IMR-90 (cell line): ENCODE measurements around the gene PGC. TPM values are rescaled to one million over a fixed set of nuclear protein-coding genes. Genes with fewer than 3 reads are reported as not detected.

Source experiments
- ATAC-seq: fragments of 200-7000 bp; cut with Tn5 transposase; 2 replicates; pipeline ENCODE4 v1.9.1; 2020; ENCODE audit warnings: low read depth, mild to moderate bottlenecking, moderate library complexity
- BruUV-seq: library from RNA; stranded (reverse); fragments of 400-500 nt; replicated peaks from 2 replicates; lab custom pipeline; 2021; lab: Mats Ljungman, UMichigan
- CTCF ChIA-PET: fragments of 300-600 bp; formaldehyde crosslinking; extraction: SDS; loops from one replicate; lab custom pipeline; 2021; ENCODE audit warnings: antibody characterized with exemption; lab: Yijun Ruan, JAX
- POLR2A ChIA-PET: fragments of 300-600 bp; sonication (Branson Sonifier 250); formaldehyde crosslinking; loops from one replicate; lab custom pipeline; 2022; ENCODE audit warnings: antibody characterized with exemption; ENCODE audit not compliant: unreplicated experiment; lab: Charles Lee
- DNase-seq: peaks from one replicate; pipeline ENCODE4 v3.0.0; 2013
- H2AFZ ChIP-seq: replicated peaks from 2 replicates; pipeline ENCODE3; 2013; ENCODE audit warnings: low read length, mild to moderate bottlenecking; ENCODE audit not compliant: poor library complexity
- H2AK5ac ChIP-seq: 2 replicates; pipeline ENCODE4 v1.6.1; 2013; ENCODE audit warnings: low read depth, low read length, inconsistent platforms
- H2AK9ac ChIP-seq: replicated peaks from 2 replicates; pipeline ENCODE3; 2013; ENCODE audit warnings: mild to moderate bottlenecking, low read depth, low read length, moderate library complexity; ENCODE audit not compliant: poor library complexity
- H2BK120ac ChIP-seq: 2 replicates; pipeline ENCODE4 v1.6.1; 2013; ENCODE audit warnings: low read depth, low read length, inconsistent platforms
- H2BK15ac ChIP-seq: 3 replicates; pipeline ENCODE4 v1.6.1; 2013; ENCODE audit warnings: low read depth, low read length, inconsistent platforms
- H2BK20ac ChIP-seq: 2 replicates; pipeline ENCODE4 v1.6.1; 2013; ENCODE audit warnings: low read depth, mild to moderate bottlenecking, inconsistent platforms, low read length, moderate library complexity
- H2BK5ac ChIP-seq: 2 replicates; pipeline ENCODE4 v1.6.1; 2013; ENCODE audit warnings: mild to moderate bottlenecking, low read depth, low read length, inconsistent platforms; ENCODE audit not compliant: poor library complexity, severe bottlenecking
- H3K14ac ChIP-seq: replicated peaks from 2 replicates; pipeline ENCODE4 v1.6.1; 2013; ENCODE audit warnings: low read depth, low read length, inconsistent platforms
- H3K18ac ChIP-seq: 2 replicates; pipeline ENCODE4 v1.6.1; 2013; ENCODE audit warnings: low read depth, low read length, control low read depth
- H3K23ac ChIP-seq: 2 replicates; pipeline ENCODE4 v1.6.1; 2013; ENCODE audit warnings: low read depth, low read length, inconsistent platforms
- H3K27ac ChIP-seq: 2 replicates; pipeline ENCODE4 v1.5.1; 2013; ENCODE audit warnings: mild to moderate bottlenecking, control low read depth, low read length; ENCODE audit not compliant: insufficient read depth
- H3K27me3 ChIP-seq: 2 replicates; pipeline ENCODE4 v1.6.1; 2013; ENCODE audit warnings: low read length; ENCODE audit not compliant: control insufficient read depth, insufficient read depth
- H3K36me3 ChIP-seq: 2 replicates; pipeline ENCODE4 v1.6.1; 2013; ENCODE audit warnings: low read length, mixed read lengths; ENCODE audit not compliant: control insufficient read depth, insufficient read depth
- H3K4ac ChIP-seq: 2 replicates; pipeline ENCODE4 v1.6.1; 2013; ENCODE audit warnings: low read depth, low read length, inconsistent platforms
- H3K4me1 ChIP-seq: 2 replicates; pipeline ENCODE4 v1.6.1; 2013; ENCODE audit warnings: low read length, mixed read lengths; ENCODE audit not compliant: control insufficient read depth, insufficient read depth
- H3K4me2 ChIP-seq: 2 replicates; pipeline ENCODE4 v1.6.1; 2013; ENCODE audit warnings: low read depth, mild to moderate bottlenecking, control low read depth, low read length, moderate library complexity
- H3K4me3 ChIP-seq: 2 replicates; pipeline ENCODE4 v1.5.1; 2013; ENCODE audit warnings: low read depth, mild to moderate bottlenecking, control low read depth, low read length, moderate library complexity; ENCODE audit not compliant: insufficient read depth
- H3K56ac ChIP-seq: 2 replicates; pipeline ENCODE4 v1.6.1; 2013; ENCODE audit warnings: low read length, inconsistent platforms; ENCODE audit not compliant: insufficient read depth; ENCODE audit errors: extremely low read depth
- H3K79me1 ChIP-seq, 2 experiments: 2 replicates each; pipeline ENCODE4 v1.6.1; 2013; ENCODE audit warnings: low read length in 2 of 2, inconsistent platforms in 1 of 2, low read depth in 1 of 2
- H3K9ac ChIP-seq: 2 replicates; pipeline ENCODE4 v1.6.1; 2013; ENCODE audit warnings: low read depth, low read length, control low read depth
- H3K9me1 ChIP-seq: 2 replicates; pipeline ENCODE4 v1.6.1; 2013; ENCODE audit warnings: low read length, inconsistent platforms; ENCODE audit not compliant: insufficient read depth
- H3K9me3 ChIP-seq: 2 replicates; pipeline ENCODE4 v1.6.1; 2013; ENCODE audit warnings: low read length; ENCODE audit not compliant: control insufficient read depth, insufficient read depth
- H4K20me1 ChIP-seq: 2 replicates; pipeline ENCODE4 v1.6.1; 2013; ENCODE audit warnings: low read length, inconsistent platforms; ENCODE audit not compliant: insufficient read depth
- H4K5ac ChIP-seq: 2 replicates; pipeline ENCODE4 v1.6.1; 2013; ENCODE audit warnings: mild to moderate bottlenecking, low read depth, low read length, control low read depth
- H4K8ac ChIP-seq, 2 experiments: 2 replicates each; pipeline ENCODE4 v1.6.1; 2013; ENCODE audit warnings: low read depth in 2 of 2, low read length in 2 of 2, control low read depth in 1 of 2, inconsistent platforms in 1 of 2
- H4K91ac ChIP-seq: 2 replicates; pipeline ENCODE4 v1.6.1; 2013; ENCODE audit warnings: low read depth, low read length, inconsistent platforms; ENCODE audit not compliant: insufficient read depth
- BHLHE40 ChIP-seq: fragments of 150-350 bp; IDR thresholded peaks from 2 replicates; pipeline ENCODE4 v1.6.1; 2016; ENCODE audit warnings: mild to moderate bottlenecking, low read depth, low read length
- CEBPB ChIP-seq: IDR thresholded peaks from 2 replicates; pipeline ENCODE4 v1.6.1; 2012; ENCODE audit warnings: low read depth, low read length, improper control_type of control experiment
- CHD1 ChIP-seq: IDR thresholded peaks from 2 replicates; pipeline ENCODE4 v1.6.1; 2012; ENCODE audit warnings: low read depth, low read length, improper control_type of control experiment
- CTCF ChIP-seq: conservative IDR thresholded peaks from 2 replicates; pipeline ENCODE4 v1.5.1; 2012; ENCODE audit warnings: mild to moderate bottlenecking, low read depth, low read length, improper control_type of control experiment
- FOS ChIP-seq: fragments of 150-350 bp; IDR thresholded peaks from 2 replicates; pipeline ENCODE4 v1.6.1; 2016; ENCODE audit warnings: low read depth, low read length
- MAFK ChIP-seq: IDR thresholded peaks from 2 replicates; pipeline ENCODE4 v1.6.1; 2012; ENCODE audit warnings: low read depth, low read length, improper control_type of control experiment
- MAZ ChIP-seq: IDR thresholded peaks from 2 replicates; pipeline ENCODE4 v1.6.1; 2012; ENCODE audit warnings: low read depth, mild to moderate bottlenecking, low read length, improper control_type of control experiment, moderate library complexity, borderline replicate concordance
- MXI1 ChIP-seq: IDR thresholded peaks from 2 replicates; pipeline ENCODE4 v1.6.1; 2012; ENCODE audit warnings: low read depth, mild to moderate bottlenecking, low read length, moderate library complexity, borderline replicate concordance
- NFE2L2 ChIP-seq: fragments of 150-350 bp; IDR thresholded peaks from 2 replicates; pipeline ENCODE4 v1.6.1; 2016; ENCODE audit warnings: low read depth, mild to moderate bottlenecking, low read length
- RCOR1 ChIP-seq: IDR thresholded peaks from 2 replicates; pipeline ENCODE4 v1.6.1; 2012; ENCODE audit warnings: mild to moderate bottlenecking, low read length, improper control_type of control experiment; ENCODE audit not compliant: insufficient replicate concordance
- SMC3 ChIP-seq: fragments of 150-350 bp; IDR thresholded peaks from 2 replicates; pipeline ENCODE4 v1.6.1; 2016; ENCODE audit warnings: low read depth, mild to moderate bottlenecking, antibody characterized with exemption, low read length, moderate library complexity
- WGBS, 2 experiments: methylation state at CpG; one replicate each; pipeline versions ENCODE4 v1.1.5 to v1.1.7; 2013; ENCODE audit warnings: missing lambda C conversion rate in 2 of 2; ENCODE audit not compliant: insufficient read length in 1 of 2; ENCODE audit errors: extremely low coverage in 2 of 2; 5-methylcytosine and 5-hydroxymethylcytosine counted together
- dilution Hi-C: fragments of 300-500 bp; cut with HindIII; formaldehyde crosslinking; loops from one replicate; pipeline ENCODE4 v1.14.3; 2018; ENCODE audit warnings: low sequenced_read_pairs; ENCODE audit not compliant: unreplicated experiment
- in situ Hi-C: fragments of 300-500 bp; cut with MboI; formaldehyde crosslinking; loops from 3 replicates; pipeline ENCODE4 v1.14.3; 2019; ENCODE audit warnings: low sequenced_read_pairs, inconsistent platforms, mixed read lengths
- intact Hi-C: fragments of 100-400 bp; cut with micrococcal nuclease; formaldehyde crosslinking; loops from 2 replicates; pipeline ENCODE4 v1.10.0; 2022
- polyA plus RNA-seq, 3 experiments: library from polyadenylated mRNA; depleted of rRNA; stranded (reverse); fragments of >200 nt; gene quantifications; 2 replicates each; pipeline ENCODE4 v1.2.3, GENCODE V29; 2012; ENCODE audit warnings: low replicate concordance in 1 of 3
- total RNA-seq: library from RNA; depleted of rRNA; stranded (reverse); fragments of >200 nt; gene quantifications from 2 replicates; pipeline ENCODE4 v1.2.3, GENCODE V29; 2012
- TF ChIP-seq, protein P1 (sequence below): fragments of 150-350 bp; IDR thresholded peaks from 2 replicates; pipeline ENCODE4 v1.6.1; 2016; ENCODE audit warnings: low read depth, mild to moderate bottlenecking, low read length, moderate library complexity, borderline replicate concordance

Gene PGC
- total and polyA plus RNA-seq, 2 of the 4 experiments (the other 2 are of a cell fraction) = not detected

GRCh38 chr6:41771058-41771983 is 24.1 kb upstream of the PGC start (continued):
- TF ChIP-seq CEBPB = no peak

GRCh38 chr6:41770381-41771057 is 23.3 kb upstream of the PGC start:
- DNase-seq (no peak), ATAC-seq (no peak)
- WGBS, 2 experiments = 100% methylated on average over 3 of the region's 30 CpGs; no CpG with 5 or more reads in 1 of the 2 experiments
- H2BK15ac ChIP-seq = no peak overlapping the region
- H3K4me2 ChIP-seq = no peak overlapping the region
- H2AFZ ChIP-seq = no peak overlapping the region
- H3K23ac ChIP-seq = no peak overlapping the region
- ChIA-PET CTCF (no interaction called here), POLR2A (no interaction called here)
- no peak overlapping the region for H3K27ac ChIP-seq
- no peaks in the 10 kb centered on the region for H3K9me1 ChIP-seq
- intact Hi-C loops (no loop called here), in situ Hi-C loops (no loop called here), dilution Hi-C loops (no loop called here)
- H3K36me3 ChIP-seq = peaks cover 37% of the 10 kb centered on the region
- no peaks in the 10 kb centered on the region for H4K20me1 ChIP-seq
- no peak overlapping the region for H4K5ac ChIP-seq
- H3K4me1 ChIP-seq = peaks cover 5% of the 10 kb centered on the region; the same call in 1 of the 2 replicates
- no peak overlapping the region for H4K91ac ChIP-seq
- peak overlapping the region; percentile 67 for H2AK9ac ChIP-seq
- BruUV-seq = no TSS peak
- no peaks in the 10 kb centered on the region for H3K9me3 ChIP-seq
- no peak overlapping the region for H2AK5ac ChIP-seq
- no peak for TF ChIP-seq CEBPB
- no peak for TF ChIP-seq RCOR1
- no peak for TF ChIP-seq MAFK
- TF ChIP-seq MAZ = no peak
- no peak for TF ChIP-seq MXI1
- TF ChIP-seq FOS = no peak
- no peak for TF ChIP-seq CHD1
- no peak for TF ChIP-seq CTCF
- TF ChIP-seq, protein P1, sequence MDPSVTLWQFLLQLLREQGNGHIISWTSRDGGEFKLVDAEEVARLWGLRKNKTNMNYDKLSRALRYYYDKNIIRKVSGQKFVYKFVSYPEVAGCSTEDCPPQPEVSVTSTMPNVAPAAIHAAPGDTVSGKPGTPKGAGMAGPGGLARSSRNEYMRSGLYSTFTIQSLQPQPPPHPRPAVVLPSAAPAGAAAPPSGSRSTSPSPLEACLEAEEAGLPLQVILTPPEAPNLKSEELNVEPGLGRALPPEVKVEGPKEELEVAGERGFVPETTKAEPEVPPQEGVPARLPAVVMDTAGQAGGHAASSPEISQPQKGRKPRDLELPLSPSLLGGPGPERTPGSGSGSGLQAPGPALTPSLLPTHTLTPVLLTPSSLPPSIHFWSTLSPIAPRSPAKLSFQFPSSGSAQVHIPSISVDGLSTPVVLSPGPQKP = no peak
- no peak for TF ChIP-seq BHLHE40
- no peak for TF ChIP-seq NFE2L2
- TF ChIP-seq SMC3 = no peak
- H3K56ac ChIP-seq = no peak overlapping the region
- H3K9ac ChIP-seq = no peak overlapping the region
- no peaks in the 10 kb centered on the region for H3K27me3 ChIP-seq
- H3K79me1 ChIP-seq = no peaks in the 10 kb centered on the region
- no peak overlapping the region for H3K18ac ChIP-seq
- no peak overlapping the region for H3K4me3 ChIP-seq
- no peak overlapping the region for H3K4ac ChIP-seq
- H2BK20ac ChIP-seq = no peak overlapping the region
- no peak overlapping the region for H3K14ac ChIP-seq
- no peak overlapping the region for H2BK120ac ChIP-seq
- no peak overlapping the region for H4K8ac ChIP-seq
- no peak overlapping the region for H2BK5ac ChIP-seq
